Immature natural killer cell (primary cell): ENCODE data around the gene FXR2. TPM values are rescaled to one million over a fixed set of nuclear protein-coding genes. Genes with fewer than 3 reads are reported as not detected.

ENCODE experiments used
- DNase-seq, 3 donors: peaks; one replicate each; pipeline ENCODE4 v3.0.0; 2022; ENCODE audit warnings: mixed read lengths in 1 of 3
- H3K27ac Mint-ChIP-seq, 6 donors: one replicate each; pipeline ENCODE4 v1.8.0; 2020; ENCODE audit warnings: mixed read lengths in 6 of 6, mild to moderate bottlenecking in 5 of 6, inconsistent platforms in 4 of 6, moderate library complexity in 3 of 6
- H3K27me3 Mint-ChIP-seq, 3 donors: one replicate each; pipeline ENCODE4 v1.8.0; 2020 to 2021; ENCODE audit warnings: low read depth in 3 of 3, mild to moderate bottlenecking in 3 of 3, mixed read lengths in 3 of 3, moderate library complexity in 3 of 3, inconsistent platforms in 1 of 3
- H3K36me3 Mint-ChIP-seq, 3 donors: one replicate each; pipeline ENCODE4 v1.8.0; 2020; ENCODE audit warnings: mixed read lengths in 3 of 3, inconsistent platforms in 2 of 3, mild to moderate bottlenecking in 2 of 3
- H3K4me1 Mint-ChIP-seq, 2 donors: one replicate each; pipeline ENCODE4 v1.8.0; 2020; ENCODE audit warnings: inconsistent platforms in 2 of 2, mild to moderate bottlenecking in 2 of 2, mixed read lengths in 2 of 2, moderate library complexity in 1 of 2
- H3K4me3 Mint-ChIP-seq, 5 donors: one replicate each; pipeline ENCODE4 v1.8.0; 2020; ENCODE audit warnings: mild to moderate bottlenecking in 5 of 5, mixed read lengths in 5 of 5, inconsistent platforms in 3 of 5, moderate library complexity in 3 of 5
- H3K9me3 Mint-ChIP-seq, 6 donors: one replicate each; pipeline ENCODE4 v1.8.0; 2020; ENCODE audit warnings: mild to moderate bottlenecking in 6 of 6, mixed read lengths in 6 of 6, inconsistent platforms in 4 of 6, moderate library complexity in 3 of 6
- polyA plus RNA-seq, 3 donors: library from polyadenylated mRNA; unstranded; fragments of 300-500 nt; fragmentation: Illumina TruSeq; gene quantifications; one replicate each; pipeline ENCODE4 v1.2.3, GENCODE V29; 2021

The FXR2 gene
- 10 to 100 TPM in 2 of 3 donors, 1 to 10 TPM in 1; 8.3 to 25.1 (median 10.4) TPM for polyA plus RNA-seq

DNA sequence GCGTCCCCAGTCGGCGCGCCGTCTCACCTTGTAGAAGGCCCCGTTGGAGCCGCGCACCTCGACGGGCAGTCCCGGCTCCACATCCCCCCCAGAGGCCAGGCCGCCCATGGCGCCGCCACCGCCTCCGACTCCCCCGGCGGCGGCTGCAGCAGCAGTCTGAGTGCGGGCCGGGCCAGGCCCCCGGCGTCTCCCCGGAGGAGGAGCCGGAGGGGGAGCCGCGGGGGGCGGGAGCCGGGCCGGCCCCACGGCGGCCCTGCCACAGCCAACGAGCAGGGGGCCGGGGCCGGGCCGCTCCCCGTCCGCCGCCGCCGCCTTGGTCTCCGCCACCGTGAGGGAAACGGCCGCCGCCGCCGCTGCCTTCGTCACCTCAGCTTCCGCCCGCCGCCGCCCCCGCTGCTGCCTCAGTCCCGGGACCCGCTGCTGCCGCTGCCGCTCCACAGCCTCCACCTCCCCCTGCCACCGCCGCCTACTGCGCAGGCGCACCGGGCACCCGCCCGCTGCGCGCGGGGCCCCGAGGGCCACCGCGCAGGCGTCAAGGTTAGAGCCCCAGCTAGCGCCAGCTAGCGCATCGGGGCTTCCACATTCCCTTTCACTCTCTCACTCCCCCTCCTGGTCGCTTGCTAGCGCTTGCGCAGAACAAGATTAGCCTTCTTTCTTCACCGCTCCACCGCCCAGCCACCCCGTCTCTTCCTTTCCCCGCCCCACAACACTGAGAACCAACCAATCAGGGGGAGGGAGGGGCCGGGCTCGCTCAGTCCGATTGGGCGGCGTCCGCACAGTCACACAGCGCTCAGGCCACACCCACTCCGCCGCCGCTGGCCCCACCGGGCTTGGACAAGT is at the start of gene FXR2:
TSS of gene FXR2 (minus strand) at position 473 of the 840 bp plus-strand sequence. CDS start at position 108, 365 bp downstream.
- Mint-ChIP-seq H3K27ac (peak within 1 kb of the TSS; percentile 83 to 96 (median 92)), H3K9me3 (no peaks in the 10 kb centered on the region), H3K4me1 (peaks cover 29 to 39% of the 10 kb centered on the region in 2 donors), H3K27me3 (peaks cover 5 to 13% (median 12%) of the 10 kb centered on the region in 3 donors), H3K36me3 (peaks cover 0 to 11% (median 0%) of the 10 kb centered on the region in 3 donors), H3K4me3 (peak within 1 kb of the TSS; percentile 85 to 94 (median 89))
- peak; percentile 98 to 99 (median 99) for DNase-seq

- Mint-ChIP-seq H3K4me1 (peaks cover 0 to 3% of the 10 kb centered on the region in 2 donors), H3K27ac (no peak overlapping the region), H3K27me3 (peaks cover under 1 to 5% (median 4%) of the 10 kb centered on the region in 3 donors), H3K36me3 (peaks cover 0 to 4% (median 0%) of the 10 kb centered on the region in 3 donors), H3K4me3 (no peak overlapping the region), H3K9me3 (no peaks in the 10 kb centered on the region)
- DNase-seq: no peak
Measured at GRCh38 chr17:7656958-7657609, 42.4 kb upstream of the FXR2 start.

DNA sequence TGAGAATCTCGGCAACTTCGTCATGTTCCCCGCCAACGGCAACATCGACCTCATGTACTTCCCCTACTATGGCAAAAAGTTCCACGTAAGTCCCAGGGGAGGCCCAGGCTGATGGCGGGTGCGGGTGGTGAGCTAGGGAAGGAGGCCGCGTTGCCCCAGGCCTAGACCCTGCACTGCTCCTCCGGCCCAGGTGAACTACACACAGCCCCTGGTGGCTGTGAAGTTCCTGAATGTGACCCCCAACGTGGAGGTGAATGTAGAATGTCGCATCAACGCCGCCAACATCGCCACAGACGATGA is 40.8 kb upstream of the FXR2 start:
- DNase-seq: no peak
- no peaks in the 10 kb centered on the region for H3K9me3 Mint-ChIP-seq
- H3K27ac Mint-ChIP-seq: no peak overlapping the region
- H3K4me3 Mint-ChIP-seq: no peak overlapping the region
- H3K4me1 Mint-ChIP-seq: peaks cover 9 to 13% of the 10 kb centered on the region in 2 donors
- H3K36me3 Mint-ChIP-seq: peaks cover 0 to 4% (median 0%) of the 10 kb centered on the region in 3 donors
- H3K27me3 Mint-ChIP-seq: peaks cover 6 to 8% (median 6%) of the 10 kb centered on the region in 3 donors

DNA sequence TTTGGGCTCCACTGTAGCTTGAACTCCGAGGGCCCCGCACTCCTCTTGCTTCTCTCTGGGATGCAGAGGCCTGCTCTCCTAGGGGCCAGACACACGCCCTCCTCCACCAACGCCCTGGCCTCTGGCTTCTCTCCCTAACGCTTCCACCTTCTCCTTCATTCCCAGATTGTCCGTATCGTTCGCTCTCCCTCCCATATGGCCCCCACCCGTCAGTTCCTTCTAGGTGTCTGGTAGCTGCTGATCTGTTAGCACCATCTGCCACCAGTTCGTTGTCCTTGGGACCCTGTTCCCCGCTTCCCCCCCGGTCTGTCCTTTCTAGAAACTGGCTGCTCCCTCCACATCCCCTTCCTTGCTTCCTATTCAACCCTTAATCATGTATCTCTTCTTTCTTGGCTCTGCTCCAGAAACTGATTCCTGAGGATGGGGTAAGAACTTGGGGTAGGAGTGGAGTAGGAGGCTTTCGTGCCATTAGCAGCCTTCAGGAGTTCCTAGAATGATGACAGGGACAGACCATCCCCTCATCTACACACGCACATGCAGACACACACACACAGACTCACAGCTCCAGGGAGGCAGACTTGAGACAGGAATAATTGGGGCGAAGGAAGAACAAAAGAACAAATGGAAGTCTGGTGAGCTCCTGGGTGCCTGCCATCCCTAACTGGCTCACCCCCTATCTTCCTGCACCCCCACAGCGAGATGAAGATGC is 40.3 kb upstream of the FXR2 start:
- peaks cover 9 to 11% (median 10%) of the 10 kb centered on the region in 3 donors for H3K27me3 Mint-ChIP-seq
- no peak overlapping the region for H3K4me3 Mint-ChIP-seq
- H3K9me3 Mint-ChIP-seq: no peaks in the 10 kb centered on the region
- peaks cover 14 to 18% of the 10 kb centered on the region in 2 donors for H3K4me1 Mint-ChIP-seq
- DNase-seq: no peak
- H3K36me3 Mint-ChIP-seq: peaks cover 0 to 4% (median 0%) of the 10 kb centered on the region in 3 donors
- H3K27ac Mint-ChIP-seq: no peak overlapping the region

DNA sequence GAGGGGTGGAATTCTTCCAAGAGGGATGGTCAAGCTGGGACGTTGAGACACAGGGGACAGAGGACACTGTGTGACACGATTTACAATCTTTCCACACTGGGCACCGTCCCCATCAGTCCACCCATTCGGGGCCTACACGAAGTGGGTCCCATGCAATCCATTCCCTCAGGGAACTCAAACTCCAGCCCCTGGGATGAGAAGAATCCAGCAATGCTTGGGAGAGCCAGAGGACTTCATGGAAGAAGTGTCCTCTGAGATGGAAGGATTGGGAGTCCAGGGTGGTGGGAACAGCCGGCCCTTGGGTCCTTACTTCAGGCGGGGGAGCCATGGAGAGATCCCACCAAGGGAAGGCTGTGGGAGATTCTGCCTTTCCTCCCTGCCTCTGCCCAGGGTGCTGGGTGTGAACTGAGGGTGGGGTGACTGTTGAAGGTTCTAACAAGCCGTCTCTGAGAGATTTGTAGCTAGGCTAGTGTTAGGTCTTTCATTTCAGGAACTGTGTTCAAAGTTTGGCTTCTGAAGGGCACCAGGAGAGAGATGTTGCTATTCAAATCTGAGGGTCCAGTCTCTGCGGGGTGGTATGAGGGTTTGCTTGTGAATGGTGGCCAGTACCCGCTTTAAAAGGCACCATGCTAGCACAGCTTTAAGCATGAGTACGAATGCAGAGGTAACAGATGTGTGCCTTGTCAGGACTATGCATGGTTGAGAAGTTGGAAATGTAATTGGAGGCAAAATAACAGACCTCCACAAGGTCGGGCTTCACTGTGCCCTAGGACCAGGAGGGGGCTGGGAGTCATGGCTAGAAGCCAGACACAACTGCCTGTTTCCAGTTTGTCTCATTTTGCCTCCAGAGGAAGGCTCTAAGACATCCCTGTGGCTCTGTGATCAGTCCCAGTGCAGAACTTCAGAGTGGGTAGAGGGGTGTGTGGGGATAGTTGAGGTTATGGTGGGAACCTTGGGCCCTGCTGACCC is 38.0 kb upstream of the FXR2 start:
- Mint-ChIP-seq H3K9me3 (no peaks in the 10 kb centered on the region), H3K4me1 (peaks cover 17 to 21% of the 10 kb centered on the region in 2 donors), H3K27ac (no peak overlapping the region), H3K36me3 (peaks cover 0 to 4% (median 0%) of the 10 kb centered on the region in 3 donors), H3K4me3 (peak overlapping the region in 4 of 5 donors; percentile 48 to 68 (median 62)), H3K27me3 (peaks cover 9 to 21% (median 12%) of the 10 kb centered on the region in 3 donors)
- no peak for DNase-seq

DNA sequence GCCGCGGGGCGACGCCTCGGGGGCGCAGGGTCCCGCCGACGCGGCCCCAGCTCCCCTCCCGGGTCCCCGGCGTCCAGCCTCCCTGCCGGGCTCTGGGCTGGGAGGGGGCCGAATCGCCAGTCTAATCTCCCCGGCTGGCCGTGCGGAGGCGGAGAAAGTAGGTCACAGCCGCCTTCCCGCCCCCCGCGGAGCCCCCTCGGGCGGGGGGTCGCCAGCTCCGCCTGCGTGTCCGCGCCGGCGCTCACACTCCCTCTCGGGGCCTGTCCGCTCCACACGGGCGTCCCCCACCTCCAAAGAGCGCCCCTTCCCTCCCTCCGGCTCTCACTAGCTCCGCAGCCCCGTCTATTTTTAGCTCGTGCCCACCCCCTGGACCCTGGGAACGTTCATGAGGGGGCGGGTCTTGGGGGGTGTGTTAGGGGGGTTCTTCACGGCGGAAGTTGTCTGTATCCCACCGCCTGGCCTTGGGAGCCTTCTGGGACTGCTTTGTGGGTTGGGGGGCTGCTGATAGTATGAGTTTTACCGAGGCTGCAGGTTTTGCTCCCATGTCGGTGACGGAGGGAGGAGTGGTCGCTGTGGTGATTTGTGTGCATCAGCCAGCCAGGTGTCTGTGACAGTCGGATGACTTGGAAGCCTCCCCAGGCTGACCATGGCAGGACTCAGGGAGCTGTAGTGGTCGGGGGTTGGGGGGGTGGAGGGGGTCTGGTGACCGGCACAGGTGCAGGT is 37.1 kb upstream of the FXR2 start:
- DNase-seq: no peak
- Mint-ChIP-seq H3K27me3 (peaks cover 9 to 19% (median 12%) of the 10 kb centered on the region in 3 donors), H3K4me1 (peaks cover 17 to 21% of the 10 kb centered on the region in 2 donors), H3K4me3 (peak overlapping the region; percentile 57 to 87 (median 67)), H3K9me3 (no peaks in the 10 kb centered on the region), H3K27ac (no peak overlapping the region), H3K36me3 (no peaks in the 10 kb centered on the region)

- no peaks in the 10 kb centered on the region for H3K9me3 Mint-ChIP-seq
- H3K27me3 Mint-ChIP-seq: peaks cover 9 to 20% (median 14%) of the 10 kb centered on the region in 3 donors
- H3K4me3 Mint-ChIP-seq: peak overlapping the region; percentile 76 to 88 (median 84)
- no peaks in the 10 kb centered on the region for H3K36me3 Mint-ChIP-seq
- DNase-seq: no peak
- peaks cover 17 to 21% of the 10 kb centered on the region in 2 donors for H3K4me1 Mint-ChIP-seq
- H3K27ac Mint-ChIP-seq: peak overlapping the region in 2 of 6 donors; percentile 31 to 57
Measured at GRCh38 chr17:7651097-7651664, 36.5 kb upstream of the FXR2 start.

GRCh38 chr17:7650509-7651096 is 35.9 kb upstream of the FXR2 start, which contains the start of gene ATP1B2:
Gene ATP1B2 (plus strand): TSS chr17:7650926. CDS start chr17:7651519, 593 bp downstream.
- peak; percentile 52 to 66 (median 53) for DNase-seq
- Mint-ChIP-seq H3K4me3 (peak within 1 kb of the TSS; percentile 84 to 89 (median 87)), H3K27ac (peak within 1 kb of the TSS in 3 of 6 donors; percentile 31 to 74 (median 57)), H3K4me1 (peaks cover 17 to 21% of the 10 kb centered on the region in 2 donors), H3K27me3 (peaks cover 9 to 19% (median 14%) of the 10 kb centered on the region in 3 donors), H3K36me3 (no peaks in the 10 kb centered on the region), H3K9me3 (no peaks in the 10 kb centered on the region)

GRCh38 chr17:7647018-7647417 is 32.3 kb upstream of the FXR2 start:
- Mint-ChIP-seq H3K27ac (no peak overlapping the region), H3K9me3 (no peaks in the 10 kb centered on the region), H3K27me3 (peaks cover 8 to 23% (median 12%) of the 10 kb centered on the region in 3 donors), H3K4me3 (no peak overlapping the region), H3K4me1 (peaks cover 17% of the 10 kb centered on the region in 2 donors), H3K36me3 (no peaks in the 10 kb centered on the region)
- DNase-seq: no peak

- Mint-ChIP-seq H3K27me3 (peaks cover 7 to 23% (median 12%) of the 10 kb centered on the region in 3 donors), H3K27ac (no peak overlapping the region), H3K9me3 (no peaks in the 10 kb centered on the region), H3K4me3 (no peak overlapping the region), H3K36me3 (no peaks in the 10 kb centered on the region), H3K4me1 (peaks cover 17% of the 10 kb centered on the region in 2 donors)
- DNase-seq: no peak
Measured at GRCh38 chr17:7646457-7646856, 31.8 kb upstream of the FXR2 start.

DNA sequence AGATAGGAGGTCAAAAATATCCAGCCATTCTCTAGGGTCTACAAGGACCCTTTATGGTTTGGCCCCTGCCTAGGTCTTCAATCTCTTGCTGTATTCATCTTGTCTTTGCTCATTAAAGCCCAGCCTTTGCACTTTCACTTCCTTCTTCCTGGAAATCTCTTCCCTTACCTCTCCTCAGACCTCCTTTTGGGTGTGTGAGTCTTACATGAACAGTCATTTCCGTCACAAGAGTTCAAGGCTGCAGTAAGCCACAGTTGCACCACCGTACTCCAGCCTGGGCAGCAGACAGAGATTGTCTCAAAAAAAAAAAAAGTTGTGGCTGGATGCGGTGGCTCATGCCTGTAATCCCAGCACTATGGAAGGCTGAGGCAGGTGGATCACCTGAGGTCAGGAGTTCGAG is 30.1 kb upstream of the FXR2 start:
- Mint-ChIP-seq H3K4me3 (no peak overlapping the region), H3K27ac (no peak overlapping the region), H3K4me1 (peaks cover under 1 to 3% of the 10 kb centered on the region in 2 donors), H3K36me3 (no peaks in the 10 kb centered on the region), H3K27me3 (peaks cover 0 to 15% (median 5%) of the 10 kb centered on the region in 3 donors), H3K9me3 (no peaks in the 10 kb centered on the region)
- DNase-seq: no peak
